ENCODE measurements around the gene MX1.

DNA sequence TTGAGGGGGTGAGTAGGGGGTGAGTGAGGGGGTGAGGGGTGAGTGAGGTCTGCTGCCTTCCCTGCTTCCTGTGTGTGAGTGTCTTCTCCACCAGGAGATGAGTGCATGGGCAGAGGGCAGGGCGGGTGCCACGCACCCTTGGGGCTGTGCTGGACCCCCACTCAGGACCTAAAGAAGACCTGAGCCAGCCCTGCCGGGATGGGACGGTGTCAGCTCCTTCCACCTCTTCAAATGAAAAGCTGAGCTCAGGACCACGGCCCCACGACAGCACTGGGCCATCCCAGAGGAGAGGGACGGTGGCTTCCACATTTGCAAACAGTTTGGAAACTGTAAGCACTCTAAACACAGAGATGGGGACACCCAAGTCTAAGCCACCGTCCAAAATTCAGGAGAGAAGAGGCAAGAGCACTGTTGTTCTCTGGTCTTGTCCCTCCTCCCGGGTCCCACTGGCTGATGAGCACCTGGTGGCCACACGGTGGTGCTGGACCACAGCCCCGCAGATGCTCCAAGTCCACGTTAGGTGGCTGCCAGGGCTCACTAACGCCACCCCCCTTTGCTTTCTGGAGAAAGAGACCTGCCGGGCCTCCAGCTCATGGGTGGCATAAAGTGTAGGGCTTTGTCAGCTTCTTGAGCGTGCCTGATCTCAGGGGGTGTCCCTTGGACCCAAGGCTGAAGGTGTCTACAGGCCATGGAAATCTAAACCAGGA is 49.8 kb downstream of the MX1 start:
- TF ChIP-seq CTCF (conservative IDR thresholded peaks at IDR 0.05) (no peak), ZFX (IDR thresholded peaks at IDR 0.05) (no peak)

Measured in C4-2B (cell line).